HL-60 (cell line): Measurements from ENCODE around the gene NHSL2.
A peak's percentile ranks its signal among the peaks of the same experiment; 100 is the strongest.

Experiments used
- DNase-seq, 2 experiments: peaks; one replicate each; pipeline ENCODE4 v3.0.0-alpha.2; 2010 to 2020; ENCODE audit warnings: low read depth in 1 of 2, low spot score in 1 of 2
- H3K27ac ChIP-seq: fragments of 250-450 bp; sonication (Bioruptor Pico); replicated peaks from 2 replicates; pipeline ENCODE4 v1.5.1; 2020; ENCODE audit warnings: mild to moderate bottlenecking, moderate library complexity
- H3K27me3 ChIP-seq: fragments of 250-450 bp; sonication (Bioruptor Pico); 2 replicates; pipeline ENCODE4 v1.5.1; 2021; ENCODE audit warnings: mild to moderate bottlenecking, moderate library complexity; ENCODE audit not compliant: insufficient read depth, poor library complexity, severe bottlenecking
- H3K4me3 ChIP-seq: replicated peaks from 2 replicates; pipeline ENCODE4 v1.5.1; 2011; ENCODE audit warnings: mild to moderate bottlenecking, control low read depth, low read length; ENCODE audit not compliant: insufficient read depth
- GABPA ChIP-seq: IDR thresholded peaks from 2 replicates; pipeline ENCODE4 v1.6.1; 2012; ENCODE audit warnings: low read depth
- POLR2AphosphoS5 ChIP-seq: IDR thresholded peaks from 2 replicates; pipeline ENCODE4 v1.6.1; 2012; ENCODE audit warnings: low read depth
- SPI1 ChIP-seq: IDR thresholded peaks from 2 replicates; pipeline ENCODE4 v1.6.1; 2012; ENCODE audit warnings: low read depth, mild to moderate bottlenecking, borderline replicate concordance
- TF ChIP-seq, protein P1 (sequence below): IDR thresholded peaks from one replicate; pipeline ENCODE4 v1.5.1; 2011; ENCODE audit warnings: low read length, control low read depth, inconsistent platforms; ENCODE audit not compliant: insufficient read depth
- TF ChIP-seq, protein P2 (sequence below): IDR thresholded peaks from 2 replicates; pipeline ENCODE4 v1.6.1; 2012; ENCODE audit warnings: low read depth; ENCODE audit not compliant: insufficient replicate concordance

The NHSL2 gene

DNA sequence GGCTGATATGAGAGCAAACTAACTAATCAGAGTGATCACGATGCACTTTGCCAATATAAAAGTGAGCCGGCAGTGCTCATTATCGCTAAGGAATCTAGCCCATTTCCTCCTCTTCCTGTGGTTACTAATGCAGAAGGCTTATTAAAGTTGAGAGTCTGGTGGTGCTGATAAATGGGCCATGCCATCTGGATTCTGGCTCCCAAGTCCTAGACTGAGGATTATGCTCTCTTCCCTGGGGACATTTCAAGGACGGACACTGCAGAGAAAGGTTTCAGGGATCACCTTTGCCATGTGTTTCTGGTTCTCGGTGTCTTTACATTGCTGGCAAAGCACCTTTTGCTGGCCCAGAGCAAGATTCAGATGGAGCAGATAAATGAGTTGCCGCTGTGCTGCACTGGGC is 135.8 kb downstream of the NHSL2 start:
- TF ChIP-seq, protein P1, sequence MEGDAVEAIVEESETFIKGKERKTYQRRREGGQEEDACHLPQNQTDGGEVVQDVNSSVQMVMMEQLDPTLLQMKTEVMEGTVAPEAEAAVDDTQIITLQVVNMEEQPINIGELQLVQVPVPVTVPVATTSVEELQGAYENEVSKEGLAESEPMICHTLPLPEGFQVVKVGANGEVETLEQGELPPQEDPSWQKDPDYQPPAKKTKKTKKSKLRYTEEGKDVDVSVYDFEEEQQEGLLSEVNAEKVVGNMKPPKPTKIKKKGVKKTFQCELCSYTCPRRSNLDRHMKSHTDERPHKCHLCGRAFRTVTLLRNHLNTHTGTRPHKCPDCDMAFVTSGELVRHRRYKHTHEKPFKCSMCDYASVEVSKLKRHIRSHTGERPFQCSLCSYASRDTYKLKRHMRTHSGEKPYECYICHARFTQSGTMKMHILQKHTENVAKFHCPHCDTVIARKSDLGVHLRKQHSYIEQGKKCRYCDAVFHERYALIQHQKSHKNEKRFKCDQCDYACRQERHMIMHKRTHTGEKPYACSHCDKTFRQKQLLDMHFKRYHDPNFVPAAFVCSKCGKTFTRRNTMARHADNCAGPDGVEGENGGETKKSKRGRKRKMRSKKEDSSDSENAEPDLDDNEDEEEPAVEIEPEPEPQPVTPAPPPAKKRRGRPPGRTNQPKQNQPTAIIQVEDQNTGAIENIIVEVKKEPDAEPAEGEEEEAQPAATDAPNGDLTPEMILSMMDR = no peak
- TF ChIP-seq POLR2AphosphoS5 = no peak
- TF ChIP-seq, protein P2, sequence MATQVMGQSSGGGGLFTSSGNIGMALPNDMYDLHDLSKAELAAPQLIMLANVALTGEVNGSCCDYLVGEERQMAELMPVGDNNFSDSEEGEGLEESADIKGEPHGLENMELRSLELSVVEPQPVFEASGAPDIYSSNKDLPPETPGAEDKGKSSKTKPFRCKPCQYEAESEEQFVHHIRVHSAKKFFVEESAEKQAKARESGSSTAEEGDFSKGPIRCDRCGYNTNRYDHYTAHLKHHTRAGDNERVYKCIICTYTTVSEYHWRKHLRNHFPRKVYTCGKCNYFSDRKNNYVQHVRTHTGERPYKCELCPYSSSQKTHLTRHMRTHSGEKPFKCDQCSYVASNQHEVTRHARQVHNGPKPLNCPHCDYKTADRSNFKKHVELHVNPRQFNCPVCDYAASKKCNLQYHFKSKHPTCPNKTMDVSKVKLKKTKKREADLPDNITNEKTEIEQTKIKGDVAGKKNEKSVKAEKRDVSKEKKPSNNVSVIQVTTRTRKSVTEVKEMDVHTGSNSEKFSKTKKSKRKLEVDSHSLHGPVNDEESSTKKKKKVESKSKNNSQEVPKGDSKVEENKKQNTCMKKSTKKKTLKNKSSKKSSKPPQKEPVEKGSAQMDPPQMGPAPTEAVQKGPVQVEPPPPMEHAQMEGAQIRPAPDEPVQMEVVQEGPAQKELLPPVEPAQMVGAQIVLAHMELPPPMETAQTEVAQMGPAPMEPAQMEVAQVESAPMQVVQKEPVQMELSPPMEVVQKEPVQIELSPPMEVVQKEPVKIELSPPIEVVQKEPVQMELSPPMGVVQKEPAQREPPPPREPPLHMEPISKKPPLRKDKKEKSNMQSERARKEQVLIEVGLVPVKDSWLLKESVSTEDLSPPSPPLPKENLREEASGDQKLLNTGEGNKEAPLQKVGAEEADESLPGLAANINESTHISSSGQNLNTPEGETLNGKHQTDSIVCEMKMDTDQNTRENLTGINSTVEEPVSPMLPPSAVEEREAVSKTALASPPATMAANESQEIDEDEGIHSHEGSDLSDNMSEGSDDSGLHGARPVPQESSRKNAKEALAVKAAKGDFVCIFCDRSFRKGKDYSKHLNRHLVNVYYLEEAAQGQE = no peak
- no peak for TF ChIP-seq GABPA
- no peak for TF ChIP-seq SPI1
- DNase-seq = no peak
- Histone ChIP-seq H3K27me3 (no peaks in the 10 kb centered on the region), H3K4me3 (no peak overlapping the region), H3K27ac (no peak overlapping the region)

DNA sequence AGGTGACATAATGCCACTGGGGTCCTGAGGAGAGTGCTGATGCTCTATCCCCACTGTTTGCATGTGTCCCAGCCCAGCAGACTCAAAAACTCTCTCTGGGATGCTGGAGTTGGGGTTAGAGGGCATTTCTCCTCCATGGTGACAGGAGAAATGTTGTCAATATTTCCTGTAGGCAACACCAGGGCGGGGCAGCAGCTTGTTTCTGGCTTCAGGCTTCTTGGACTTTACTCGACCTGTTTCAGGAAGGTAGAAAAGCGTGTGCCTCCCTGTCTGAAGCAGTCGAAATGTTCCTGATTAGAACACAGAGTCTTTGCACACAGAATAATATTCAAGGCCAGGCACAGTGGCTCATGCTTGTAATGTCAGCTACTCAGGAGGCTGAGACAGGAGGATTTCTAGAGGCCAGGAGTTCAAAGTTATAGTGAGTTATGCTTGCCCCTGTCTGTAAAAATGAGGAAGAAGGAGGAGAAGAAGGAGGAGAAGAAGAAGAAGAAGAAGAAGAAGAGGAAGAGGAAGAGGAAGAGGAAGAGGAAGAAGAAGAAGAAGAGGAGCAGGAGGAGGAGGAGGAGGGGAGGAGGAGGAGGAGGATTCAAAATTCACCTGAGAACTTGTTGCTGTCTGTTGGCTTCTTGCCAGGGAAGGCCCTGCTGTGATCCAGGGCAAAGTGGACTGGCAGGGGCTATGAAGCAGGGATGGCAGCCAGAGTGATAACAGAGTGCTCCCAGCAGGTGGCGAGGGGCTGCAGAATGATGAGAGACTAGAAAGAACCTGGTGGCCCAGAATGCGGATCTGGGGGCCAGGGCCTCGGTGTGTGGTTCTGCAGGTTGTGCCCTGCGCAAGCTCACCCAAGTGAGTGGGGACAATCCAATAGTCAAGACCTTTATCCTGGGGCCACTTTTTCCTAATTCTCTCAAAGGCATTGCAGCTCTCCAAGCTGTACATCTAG is 138.1 kb downstream of the NHSL2 start:
- Histone ChIP-seq H3K27me3 (no peaks in the 10 kb centered on the region), H3K4me3 (no peak overlapping the region), H3K27ac (no peak overlapping the region)
- DNase-seq = peak in 1 of 2 experiments; percentile 28
- TF ChIP-seq SPI1 (peak; percentile 39; the same call in 1 of the 2 replicates), GABPA (no peak), POLR2AphosphoS5 (no peak)
- TF ChIP-seq, protein P1 = no peak
- TF ChIP-seq, protein P2 = no peak

DNA sequence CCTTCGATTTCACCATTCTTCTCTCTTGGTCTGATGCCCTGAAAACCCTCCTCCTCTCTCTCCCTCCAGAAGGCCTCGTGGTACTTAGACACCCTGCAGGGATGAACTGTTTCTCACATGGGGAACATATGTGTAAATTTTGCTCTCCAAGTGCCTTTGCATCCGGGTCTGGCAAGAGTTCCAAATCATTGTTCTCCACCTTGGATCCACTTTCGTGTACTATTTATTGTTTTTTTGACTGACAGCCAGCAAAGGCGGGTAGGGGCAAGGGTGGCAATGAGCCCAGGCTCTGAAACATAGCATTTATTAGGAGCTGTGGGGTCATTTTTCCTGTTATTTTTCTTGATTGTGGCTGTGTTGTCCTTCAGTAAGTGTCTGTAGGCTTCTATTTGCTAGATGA is 139.4 kb downstream of the NHSL2 start:
- Histone ChIP-seq H3K27me3 (no peaks in the 10 kb centered on the region), H3K4me3 (no peak overlapping the region), H3K27ac (no peak overlapping the region)
- no peak for TF ChIP-seq GABPA
- TF ChIP-seq, protein P1 = no peak
- no peak for TF ChIP-seq SPI1
- no peak for TF ChIP-seq POLR2AphosphoS5
- TF ChIP-seq, protein P2 = no peak
- no peak for DNase-seq
